Vagina (tissue), 2 donors: ENCODE measurements around the gene NYAP1. TPM values are rescaled to one million over a fixed set of nuclear protein-coding genes. Genes with fewer than 3 reads are reported as not detected.
"Not testable (repeated sequence)": the region's sequence is repeated elsewhere in the genome, so short reads cannot be mapped to it uniquely, and the experiment has no call there.

ENCODE experiments used
- DNase-seq, 2 donors: peaks; one replicate each; pipeline ENCODE4 v3.0.0-alpha.2; 2017; ENCODE audit errors: extremely low spot score in 2 of 2
- H3K27ac ChIP-seq: fragments of 200-600 bp; sonication (generic); one replicate; pipeline ENCODE4 v1.5.1; 2019
- H3K27me3 ChIP-seq: fragments of 200-600 bp; sonication (generic); one replicate; pipeline ENCODE4 v1.5.1; 2019
- H3K36me3 ChIP-seq, 2 donors: fragments of 200-600 bp; sonication (generic); one replicate each; pipeline ENCODE4 v1.5.1; 2017 to 2019
- H3K4me1 ChIP-seq: fragments of 200-600 bp; sonication (generic); one replicate; pipeline ENCODE4 v1.5.1; 2019
- H3K4me3 ChIP-seq, 2 donors: fragments of 200-600 bp; sonication (generic); 1 replicate in 1 of 2; 2 replicates in 1 of 2; pipeline ENCODE4 v1.5.1; 2016 to 2019
- H3K9me3 ChIP-seq: fragments of 200-600 bp; sonication (generic); one replicate; pipeline ENCODE4 v1.5.1; 2019
- CTCF ChIP-seq, 3 experiments: fragments of 450-650 bp in 2 of 3; fragments of 200-600 bp in 1 of 3; sonication (generic) in 1 of 3; IDR thresholded peaks; one replicate each; pipeline ENCODE4 v1.5.1; 2017 to 2019; ENCODE audit warnings: antibody characterized with exemption in 3 of 3, mild to moderate bottlenecking in 2 of 3, moderate library complexity in 2 of 3
- POLR2A ChIP-seq, 2 donors: fragments of 450-650 bp; IDR thresholded peaks; one replicate each; pipeline ENCODE4 v1.6.1; 2017; ENCODE audit warnings: antibody characterized with exemption in 2 of 2, mild to moderate bottlenecking in 2 of 2, moderate library complexity in 2 of 2
- POLR2AphosphoS5 ChIP-seq, 2 donors: sonication (generic); formaldehyde crosslinking; IDR thresholded peaks; one replicate each; pipeline ENCODE4 v1.9.0; 2017; ENCODE audit warnings: antibody characterized with exemption in 2 of 2, mild to moderate bottlenecking in 2 of 2, low read depth in 1 of 2; ENCODE audit not compliant: insufficient read depth in 1 of 2
- intact Hi-C: fragments of 100-400 bp; cut with DNase I; formaldehyde crosslinking; loops from one replicate; pipeline ENCODE4 v1.15.1; 2023
- total RNA-seq: library from RNA; depleted of rRNA; stranded (reverse); fragments of >200 nt; gene quantifications from one replicate; pipeline ENCODE4 v1.2.3, GENCODE V29; 2016

The NYAP1 gene
- total RNA-seq, 1 donor from 2014 or later, result 3.9 TPM

- intact Hi-C loops, result no loop called here
- Histone ChIP-seq H3K27me3 (no peaks in the 10 kb centered on the region), H3K27ac (no peak overlapping the region), H3K36me3 (peaks cover 0 to 16% of the 10 kb centered on the region in 2 donors), H3K4me3 (no peak overlapping the region), H3K4me1 (peaks cover 19% of the 10 kb centered on the region), H3K9me3 (no peaks in the 10 kb centered on the region)
- TF ChIP-seq CTCF (IDR thresholded peaks at IDR 0.05) (no peak), POLR2AphosphoS5 (IDR thresholded peaks at IDR 0.05; ENCODE audit: insufficient read depth in 1 of 2, low read depth in 1 of 2) (no peak), POLR2A (IDR thresholded peaks at IDR 0.05) (no peak)
- no peak for DNase-seq
These were observed 45.6 kb upstream of the NYAP1 start for GRCh38 chr7:100438172-100438571.

- DNase-seq, H3K4me3 ChIP-seq, H3K27ac ChIP-seq, H3K9me3 ChIP-seq, H3K27me3 ChIP-seq, intact Hi-C loops: not testable (repeated sequence)
- Histone ChIP-seq H3K36me3 (peaks cover 0 to 11% of the 10 kb centered on the region in 2 donors), H3K4me1 (peaks cover 19% of the 10 kb centered on the region)
These were observed 45.0 kb upstream of the NYAP1 start for GRCh38 chr7:100438731-100439130.

- H3K27me3 ChIP-seq, intact Hi-C loops, H3K27ac ChIP-seq, H3K9me3 ChIP-seq, DNase-seq, H3K36me3 ChIP-seq, H3K4me3 ChIP-seq: not testable (repeated sequence)
- peaks cover 19% of the 10 kb centered on the region for H3K4me1 ChIP-seq
These were observed 44.5 kb upstream of the NYAP1 start for GRCh38 chr7:100439244-100439643.

- Histone ChIP-seq H3K9me3 (no peaks in the 10 kb centered on the region), H3K4me3 (no peak overlapping the region), H3K27me3 (no peaks in the 10 kb centered on the region), H3K4me1 (peaks cover 8% of the 10 kb centered on the region), H3K27ac (no peak overlapping the region), H3K36me3 (no peaks in the 10 kb centered on the region)
- intact Hi-C loops, result no loop called here
- no peak for DNase-seq
- TF ChIP-seq POLR2AphosphoS5 (IDR thresholded peaks at IDR 0.05; ENCODE audit: insufficient read depth in 1 of 2, low read depth in 1 of 2), result no peak
- TF ChIP-seq CTCF (IDR thresholded peaks at IDR 0.05), result no peak
- no peak for TF ChIP-seq POLR2A (IDR thresholded peaks at IDR 0.05)
These were observed 41.8 kb upstream of the NYAP1 start for GRCh38 chr7:100441641-100442535.

- Histone ChIP-seq H3K27ac (peak overlapping the region; percentile 35), H3K27me3 (no peaks in the 10 kb centered on the region), H3K9me3 (no peaks in the 10 kb centered on the region), H3K4me1 (peaks cover 5% of the 10 kb centered on the region), H3K4me3 (no peak overlapping the region), H3K36me3 (no peaks in the 10 kb centered on the region)
- intact Hi-C loops, result no loop called here
- TF ChIP-seq CTCF (IDR thresholded peaks at IDR 0.05), result no peak
- TF ChIP-seq POLR2A (IDR thresholded peaks at IDR 0.05), result no peak
- no peak for TF ChIP-seq POLR2AphosphoS5 (IDR thresholded peaks at IDR 0.05; ENCODE audit: insufficient read depth in 1 of 2, low read depth in 1 of 2)
- no peak for DNase-seq
These were observed 40.5 kb upstream of the NYAP1 start for GRCh38 chr7:100443096-100443840.
